ENCODE data around the gene HOXD13. TPM values are rescaled to one million over a fixed set of nuclear protein-coding genes. Genes with fewer than 3 reads are reported as not detected.

The HOXD13 gene
- total and polyA plus RNA-seq, 2 of the 13 experiments (the other 11 are each of a cell fraction or from before 2014, with no cell fraction given) = not detected

DNA sequence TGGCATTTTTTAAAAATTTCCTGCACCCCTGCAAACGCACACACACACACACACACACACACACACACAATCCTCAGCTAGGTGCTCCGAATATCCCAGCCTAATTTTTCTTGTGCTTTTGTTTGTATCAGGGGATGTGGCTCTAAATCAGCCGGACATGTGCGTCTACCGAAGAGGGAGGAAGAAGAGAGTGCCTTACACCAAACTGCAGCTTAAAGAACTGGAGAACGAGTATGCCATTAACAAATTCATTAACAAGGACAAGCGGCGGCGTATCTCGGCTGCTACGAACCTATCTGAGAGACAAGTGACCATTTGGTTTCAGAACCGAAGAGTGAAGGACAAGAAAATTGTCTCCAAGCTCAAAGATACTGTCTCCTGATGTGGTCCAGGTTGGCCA lies 1.8 kb downstream of the HOXD13 start:
- no TSS peak for BruUV-seq (replicated peaks)
- ChIA-PET CTCF (ENCODE audit: low intra/inter-chr PET ratio, low total read pairs) (no interaction called here), POLR2A (no interaction called here)
- H3K4me3 ChIP-seq (replicated peaks in 1 of 3; ENCODE audit: insufficient read depth in 1 of 3, low read depth in 2 of 3, low read length in 3 of 3) = no peak overlapping the region
- no peak for ATAC-seq
- H4K20me1 ChIP-seq (ENCODE audit: insufficient read depth, low read length) = no peaks in the 10 kb centered on the region
- 25% methylated on average over 12 of the region's 12 CpGs for WGBS (ENCODE audit: low lambda C conversion rate)
- in situ Hi-C loops (cut with HindIII; ENCODE audit: extremely low pct_ligation_motif_present, low pct_unique_long_range_greater_than_20kb) (no loop called here), intact Hi-C loops (cut with micrococcal nuclease; ENCODE audit: unreplicated experiment) (no loop called here)
- no peak for FAIRE-seq
- no peak overlapping the region for H2AFZ ChIP-seq (ENCODE audit: low read length)
- no peak overlapping the region for H3K27ac ChIP-seq (ENCODE audit: extremely low read length, insufficient read depth, low read length)
- TF ChIP-seq ZKSCAN1 (IDR thresholded peaks at IDR 0.05; ENCODE audit: low read length) = no peak
- TF ChIP-seq, protein P1, sequence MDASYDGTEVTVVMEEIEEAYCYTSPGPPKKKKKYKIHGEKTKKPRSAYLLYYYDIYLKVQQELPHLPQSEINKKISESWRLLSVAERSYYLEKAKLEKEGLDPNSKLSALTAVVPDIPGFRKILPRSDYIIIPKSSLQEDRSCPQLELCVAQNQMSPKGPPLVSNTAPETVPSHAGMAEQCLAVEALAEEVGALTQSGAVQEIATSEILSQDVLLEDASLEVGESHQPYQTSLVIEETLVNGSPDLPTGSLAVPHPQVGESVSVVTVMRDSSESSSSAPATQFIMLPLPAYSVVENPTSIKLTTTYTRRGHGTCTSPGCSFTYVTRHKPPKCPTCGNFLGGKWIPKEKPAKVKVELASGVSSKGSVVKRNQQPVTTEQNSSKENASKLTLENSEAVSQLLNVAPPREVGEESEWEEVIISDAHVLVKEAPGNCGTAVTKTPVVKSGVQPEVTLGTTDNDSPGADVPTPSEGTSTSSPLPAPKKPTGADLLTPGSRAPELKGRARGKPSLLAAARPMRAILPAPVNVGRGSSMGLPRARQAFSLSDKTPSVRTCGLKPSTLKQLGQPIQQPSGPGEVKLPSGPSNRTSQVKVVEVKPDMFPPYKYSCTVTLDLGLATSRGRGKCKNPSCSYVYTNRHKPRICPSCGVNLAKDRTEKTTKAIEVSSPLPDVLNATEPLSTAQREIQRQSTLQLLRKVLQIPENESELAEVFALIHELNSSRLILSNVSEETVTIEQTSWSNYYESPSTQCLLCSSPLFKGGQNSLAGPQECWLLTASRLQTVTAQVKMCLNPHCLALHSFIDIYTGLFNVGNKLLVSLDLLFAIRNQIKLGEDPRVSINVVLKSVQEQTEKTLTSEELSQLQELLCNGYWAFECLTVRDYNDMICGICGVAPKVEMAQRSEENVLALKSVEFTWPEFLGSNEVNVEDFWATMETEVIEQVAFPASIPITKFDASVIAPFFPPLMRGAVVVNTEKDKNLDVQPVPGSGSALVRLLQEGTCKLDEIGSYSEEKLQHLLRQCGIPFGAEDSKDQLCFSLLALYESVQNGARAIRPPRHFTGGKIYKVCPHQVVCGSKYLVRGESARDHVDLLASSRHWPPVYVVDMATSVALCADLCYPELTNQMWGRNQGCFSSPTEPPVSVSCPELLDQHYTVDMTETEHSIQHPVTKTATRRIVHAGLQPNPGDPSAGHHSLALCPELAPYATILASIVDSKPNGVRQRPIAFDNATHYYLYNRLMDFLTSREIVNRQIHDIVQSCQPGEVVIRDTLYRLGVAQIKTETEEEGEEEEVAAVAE (CRISPR knock-in tag; IDR thresholded peaks at IDR 0.05; ENCODE audit: borderline replicate concordance) = no peak
- TF ChIP-seq PRPF4 (IDR thresholded peaks at IDR 0.05; ENCODE audit: low read depth, low read length, poor library complexity, severe bottlenecking) = no peak
- TF ChIP-seq PITX1 (CRISPR knock-in tag; IDR thresholded peaks at IDR 0.05) = no peak
- TF ChIP-seq, protein P2, sequence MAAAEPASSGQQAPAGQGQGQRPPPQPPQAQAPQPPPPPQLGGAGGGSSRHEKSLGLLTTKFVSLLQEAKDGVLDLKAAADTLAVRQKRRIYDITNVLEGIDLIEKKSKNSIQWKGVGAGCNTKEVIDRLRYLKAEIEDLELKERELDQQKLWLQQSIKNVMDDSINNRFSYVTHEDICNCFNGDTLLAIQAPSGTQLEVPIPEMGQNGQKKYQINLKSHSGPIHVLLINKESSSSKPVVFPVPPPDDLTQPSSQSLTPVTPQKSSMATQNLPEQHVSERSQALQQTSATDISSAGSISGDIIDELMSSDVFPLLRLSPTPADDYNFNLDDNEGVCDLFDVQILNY (CRISPR knock-in tag; conservative IDR thresholded peaks at IDR 0.05) = no peak
- TF ChIP-seq ATRX (CRISPR knock-in tag; IDR thresholded peaks at IDR 0.05; ENCODE audit: borderline replicate concordance) = no peak
- peak; percentile 9 for TF ChIP-seq ZFP36 (IDR thresholded peaks at IDR 0.05; ENCODE audit: borderline replicate concordance, low read depth, low read length, partially characterized antibody)
- H3K9ac ChIP-seq (ENCODE audit: insufficient read depth, low read depth, low read length) = no peak overlapping the region
- no peak overlapping the region for H3K4me2 ChIP-seq (ENCODE audit: low read depth, low read length)
- H3K4me1 ChIP-seq (ENCODE audit: insufficient read depth, low read length) = peaks cover 17% of the 10 kb centered on the region
- H3K79me2 ChIP-seq (ENCODE audit: insufficient read depth, low read length) = no peaks in the 10 kb centered on the region
- no peaks in the 10 kb centered on the region for H3K36me3 ChIP-seq (replicated peaks in 1 of 2; ENCODE audit: control insufficient read depth in 1 of 2, insufficient read depth in 2 of 2, low read length in 2 of 2)
- H3K9me3 ChIP-seq (ENCODE audit: low read length) = no peaks in the 10 kb centered on the region
- DNase-seq (ENCODE audit: low spot score) = no peak
- peaks cover 26 to 92% of the 10 kb centered on the region in 2 experiments for H3K27me3 ChIP-seq (ENCODE audit: control insufficient read depth in 1 of 2, insufficient read depth in 2 of 2, low read length in 2 of 2)

Measured in HepG2 (cell line).